Astrocyte (in vitro differentiated cells and primary cell): ENCODE data around the gene SDK1. TPM values are rescaled to one million over a fixed set of nuclear protein-coding genes. Genes with fewer than 3 reads are reported as not detected.

Source experiments
- DNase-seq: peaks from one replicate; pipeline ENCODE4 v3.0.0-alpha.2; 2010; ENCODE audit warnings: low read depth
- FAIRE-seq: peaks from 2 replicates; lab custom pipeline; 2011; peaks lifted over from hg19 to GRCh38; lab: Jason Lieb, UNC
- H2AFZ ChIP-seq: 2 replicates; pipeline ENCODE4 v1.6.0; 2012; ENCODE audit warnings: low read depth, low read length, inconsistent platforms
- H3K27ac ChIP-seq: 2 replicates; pipeline ENCODE4 v1.5.1; 2011; ENCODE audit warnings: low read depth, low read length, inconsistent platforms
- H3K27me3 ChIP-seq: 2 replicates; pipeline ENCODE4 v1.6.0; 2011; ENCODE audit warnings: low read length, inconsistent platforms; ENCODE audit not compliant: insufficient read depth
- H3K36me3 ChIP-seq: 2 replicates; pipeline ENCODE4 v1.5.1; 2011; ENCODE audit warnings: low read length, inconsistent platforms; ENCODE audit not compliant: insufficient read depth
- H3K4me1 ChIP-seq: 2 replicates; pipeline ENCODE4 v1.5.1; 2011; ENCODE audit warnings: low read length, inconsistent platforms; ENCODE audit not compliant: insufficient read depth
- H3K4me2 ChIP-seq: 2 replicates; pipeline ENCODE4 v1.6.0; 2012; ENCODE audit warnings: low read length, inconsistent platforms
- H3K4me3 ChIP-seq: 2 replicates; pipeline ENCODE4 v1.5.1; 2011; ENCODE audit warnings: low read depth, mild to moderate bottlenecking, low read length, inconsistent platforms; ENCODE audit not compliant: insufficient read depth
- H3K79me2 ChIP-seq: 2 replicates; pipeline ENCODE4 v1.6.0; 2012; ENCODE audit warnings: mild to moderate bottlenecking, low read length, inconsistent platforms; ENCODE audit not compliant: insufficient read depth
- H3K9ac ChIP-seq: 2 replicates; pipeline ENCODE4 v1.6.0; 2012; ENCODE audit warnings: mild to moderate bottlenecking, low read length, inconsistent platforms
- H3K9me3 ChIP-seq: 2 replicates; pipeline ENCODE4 v1.5.1; 2012; ENCODE audit warnings: low read depth, mild to moderate bottlenecking, low read length, inconsistent platforms; ENCODE audit not compliant: insufficient read depth
- H4K20me1 ChIP-seq: 2 replicates; pipeline ENCODE4 v1.6.0; 2012; ENCODE audit warnings: low read length, inconsistent platforms; ENCODE audit not compliant: insufficient read depth
- H3K27ac Mint-ChIP-seq: one replicate; pipeline ENCODE4 v1.8.0; 2021; ENCODE audit warnings: mild to moderate bottlenecking, mixed read lengths; ENCODE audit not compliant: unreplicated experiment
- H3K27me3 Mint-ChIP-seq: one replicate; pipeline ENCODE4 v1.8.0; 2021; ENCODE audit warnings: low read depth, mixed read lengths; ENCODE audit not compliant: unreplicated experiment
- H3K36me3 Mint-ChIP-seq: one replicate; pipeline ENCODE4 v1.8.0; 2021; ENCODE audit warnings: low read depth, mixed read lengths; ENCODE audit not compliant: unreplicated experiment
- H3K4me1 Mint-ChIP-seq: one replicate; pipeline ENCODE4 v1.8.0; 2021; ENCODE audit warnings: low read depth, mixed read lengths; ENCODE audit not compliant: unreplicated experiment
- H3K4me3 Mint-ChIP-seq: one replicate; pipeline ENCODE4 v1.8.0; 2021; ENCODE audit warnings: mild to moderate bottlenecking, moderate library complexity, mixed read lengths; ENCODE audit not compliant: unreplicated experiment
- H3K9me3 Mint-ChIP-seq: one replicate; pipeline ENCODE4 v1.8.0; 2021; ENCODE audit warnings: mild to moderate bottlenecking, mixed read lengths; ENCODE audit not compliant: unreplicated experiment
- CTCF ChIP-seq: IDR thresholded peaks from 2 replicates; pipeline ENCODE4 v1.5.1; 2011; ENCODE audit warnings: low read depth, mild to moderate bottlenecking, inconsistent platforms, low read length, moderate library complexity; ENCODE audit not compliant: insufficient read depth
- EZH2 ChIP-seq: IDR thresholded peaks from 2 replicates; pipeline ENCODE4 v1.6.1; 2012; ENCODE audit warnings: mild to moderate bottlenecking, low read length, inconsistent platforms; ENCODE audit not compliant: insufficient read depth
- total RNA-seq: library from RNA; stranded (reverse); gene quantifications from 2 replicates; pipeline ENCODE4 v1.2.1, GENCODE V29; 2021

Gene SDK1
- total RNA-seq, 1 donor from 2014 or later: 4.2 TPM

- no peaks in the 10 kb centered on the region for H3K36me3 Mint-ChIP-seq
- TF ChIP-seq EZH2: no peak
- no peak for TF ChIP-seq CTCF
- DNase-seq: no peak
Observed at GRCh38 chr7:4297165-4297917, 996.3 kb downstream of the SDK1 start.

GRCh38 chr7:4297918-4298219 lies 996.8 kb downstream of the SDK1 start:
- Histone ChIP-seq H2AFZ (no peak overlapping the region), H3K36me3 (no peaks in the 10 kb centered on the region), H3K27me3 (no peaks in the 10 kb centered on the region), H3K4me1 (no peaks in the 10 kb centered on the region), H3K9me3 (no peaks in the 10 kb centered on the region), H4K20me1 (no peaks in the 10 kb centered on the region), H3K27ac (no peak overlapping the region), H3K4me2 (no peak overlapping the region), H3K9ac (no peak overlapping the region), H3K4me3 (no peak overlapping the region), H3K79me2 (no peaks in the 10 kb centered on the region)
- no peaks in the 10 kb centered on the region for H3K36me3 Mint-ChIP-seq
- TF ChIP-seq CTCF: no peak
- no peak for TF ChIP-seq EZH2
- H3K4me3 Mint-ChIP-seq: no peak overlapping the region
- H3K27ac Mint-ChIP-seq: no peak overlapping the region
- DNase-seq: no peak
- no peak for FAIRE-seq
- H3K27me3 Mint-ChIP-seq: peaks cover 9% of the 10 kb centered on the region
- H3K9me3 Mint-ChIP-seq: peaks cover 19% of the 10 kb centered on the region
- no peaks in the 10 kb centered on the region for H3K4me1 Mint-ChIP-seq

More at GRCh38 chr7:4297165-4297917, 996.3 kb downstream of the SDK1 start:
- Histone ChIP-seq H3K79me2 (no peaks in the 10 kb centered on the region), H2AFZ (no peak overlapping the region), H3K27me3 (no peaks in the 10 kb centered on the region), H3K36me3 (no peaks in the 10 kb centered on the region), H3K27ac (no peak overlapping the region), H4K20me1 (no peaks in the 10 kb centered on the region), H3K4me2 (no peak overlapping the region), H3K9me3 (no peaks in the 10 kb centered on the region), H3K4me1 (no peaks in the 10 kb centered on the region), H3K4me3 (no peak overlapping the region), H3K9ac (no peak overlapping the region)
- H3K27me3 Mint-ChIP-seq: peaks cover 9% of the 10 kb centered on the region
- no peak for FAIRE-seq
- no peaks in the 10 kb centered on the region for H3K4me1 Mint-ChIP-seq
- H3K27ac Mint-ChIP-seq: no peak overlapping the region
- H3K9me3 Mint-ChIP-seq: peaks cover 19% of the 10 kb centered on the region
- H3K4me3 Mint-ChIP-seq: no peak overlapping the region

GRCh38 chr7:4299431-4299830 lies 998.4 kb downstream of the SDK1 start:
- no peaks in the 10 kb centered on the region for H3K4me1 Mint-ChIP-seq
- Histone ChIP-seq H3K9me3 (no peaks in the 10 kb centered on the region), H2AFZ (no peak overlapping the region), H3K4me3 (no peak overlapping the region), H3K27me3 (no peaks in the 10 kb centered on the region), H3K27ac (no peak overlapping the region), H3K36me3 (no peaks in the 10 kb centered on the region), H3K9ac (no peak overlapping the region), H4K20me1 (no peaks in the 10 kb centered on the region), H3K4me1 (no peaks in the 10 kb centered on the region), H3K4me2 (no peak overlapping the region), H3K79me2 (no peaks in the 10 kb centered on the region)
- peaks cover 14% of the 10 kb centered on the region for H3K9me3 Mint-ChIP-seq
- no peak overlapping the region for H3K27ac Mint-ChIP-seq
- no peak for FAIRE-seq
- TF ChIP-seq CTCF (no peak), EZH2 (no peak)
- no peak for DNase-seq
- no peak overlapping the region for H3K4me3 Mint-ChIP-seq
- H3K36me3 Mint-ChIP-seq: no peaks in the 10 kb centered on the region
- H3K27me3 Mint-ChIP-seq: peaks cover 15% of the 10 kb centered on the region
